Measurements from ENCODE around the gene CERS1.
"Not testable (repeated sequence)": the region's sequence is repeated elsewhere in the genome, so short reads cannot be mapped to it uniquely, and the experiment has no call there.

Gene CERS1

GRCh38 chr19:18903156-18904037, 7.4 kb upstream of the CERS1 start:
- no peaks in the 10 kb centered on the region for H3K9me3 ChIP-seq (ENCODE audit: insufficient read depth, low read length)
- H3K4me1 ChIP-seq (ENCODE audit: low read length), result no peaks in the 10 kb centered on the region
- H4K20me1 ChIP-seq (ENCODE audit: insufficient read depth, low read length), result peaks cover 3% of the 10 kb centered on the region
- no peak overlapping the region for H3K27ac ChIP-seq (ENCODE audit: low read length)
- no peak overlapping the region for H3K4me2 ChIP-seq (ENCODE audit: low read length)
- no peaks in the 10 kb centered on the region for H3K27me3 ChIP-seq (ENCODE audit: low read depth, low read length)
- no peak for TF ChIP-seq EZH2phosphoT487 (IDR thresholded peaks at IDR 0.05; ENCODE audit: low read depth)
- peaks cover 27% of the 10 kb centered on the region for H3K36me3 ChIP-seq (replicated peaks; ENCODE audit: low read depth, low read length)
- no peak overlapping the region for H2AFZ ChIP-seq (ENCODE audit: low read depth, low read length)
- no peak overlapping the region for H3K4me3 ChIP-seq (ENCODE audit: low read length)
- no peak overlapping the region for H3K9ac ChIP-seq (ENCODE audit: low read length)
- no peaks in the 10 kb centered on the region for H3K79me2 ChIP-seq (ENCODE audit: low read length)

GRCh38 chr19:18902519-18902918, 6.6 kb upstream of the CERS1 start:
- not testable (repeated sequence) for H4K20me1 ChIP-seq (ENCODE audit: insufficient read depth, low read length)
- peaks cover 23% of the 10 kb centered on the region for H3K36me3 ChIP-seq (replicated peaks; ENCODE audit: low read depth, low read length)

GRCh38 chr19:18901491-18901890, 5.5 kb upstream of the CERS1 start:
- H3K4me3 ChIP-seq (ENCODE audit: low read length), result no peak overlapping the region
- H3K27ac ChIP-seq (ENCODE audit: low read length), result no peak overlapping the region
- no peak overlapping the region for H3K4me2 ChIP-seq (ENCODE audit: low read length)
- no peak overlapping the region for H2AFZ ChIP-seq (ENCODE audit: low read depth, low read length)
- H3K27me3 ChIP-seq (ENCODE audit: low read depth, low read length), result no peaks in the 10 kb centered on the region
- TF ChIP-seq CTCF (IDR thresholded peaks at IDR 0.05; ENCODE audit: low read depth, low read length) (no peak), EZH2phosphoT487 (IDR thresholded peaks at IDR 0.05; ENCODE audit: low read depth) (no peak)
- H3K36me3 ChIP-seq (replicated peaks; ENCODE audit: low read depth, low read length), result peaks cover 18% of the 10 kb centered on the region
- no peaks in the 10 kb centered on the region; the same call in 1 of the 2 replicates for H4K20me1 ChIP-seq (ENCODE audit: insufficient read depth, low read length)
- no peaks in the 10 kb centered on the region for H3K9me3 ChIP-seq (ENCODE audit: insufficient read depth, low read length)
- no peaks in the 10 kb centered on the region for H3K79me2 ChIP-seq (ENCODE audit: low read length)
- H3K4me1 ChIP-seq (ENCODE audit: low read length), result no peaks in the 10 kb centered on the region
- no peak overlapping the region for H3K9ac ChIP-seq (ENCODE audit: low read length)

More at GRCh38 chr19:18902519-18902918, 6.6 kb upstream of the CERS1 start:
- H3K4me2 ChIP-seq (ENCODE audit: low read length); H3K4me3 ChIP-seq (ENCODE audit: low read length); H3K9me3 ChIP-seq (ENCODE audit: insufficient read depth, low read length); H3K27ac ChIP-seq (ENCODE audit: low read length); H3K27me3 ChIP-seq (ENCODE audit: low read depth, low read length); H2AFZ ChIP-seq (ENCODE audit: low read depth, low read length); H3K9ac ChIP-seq (ENCODE audit: low read length); H3K4me1 ChIP-seq (ENCODE audit: low read length); H3K79me2 ChIP-seq (ENCODE audit: low read length): not testable (repeated sequence)

GRCh38 chr19:18900700-18901481, 4.9 kb upstream of the CERS1 start:
- TF ChIP-seq CTCF (IDR thresholded peaks at IDR 0.05; ENCODE audit: low read depth, low read length) (no peak), EZH2phosphoT487 (IDR thresholded peaks at IDR 0.05; ENCODE audit: low read depth) (no peak)
- H3K4me3 ChIP-seq (ENCODE audit: low read length), result no peak overlapping the region
- H3K36me3 ChIP-seq (replicated peaks; ENCODE audit: low read depth, low read length), result peaks cover 18% of the 10 kb centered on the region
- H3K79me2 ChIP-seq (ENCODE audit: low read length), result no peaks in the 10 kb centered on the region
- H4K20me1 ChIP-seq (ENCODE audit: insufficient read depth, low read length), result no peaks in the 10 kb centered on the region; the same call in 1 of the 2 replicates
- no peak overlapping the region for H3K4me2 ChIP-seq (ENCODE audit: low read length)
- H3K9me3 ChIP-seq (ENCODE audit: insufficient read depth, low read length), result no peaks in the 10 kb centered on the region
- H2AFZ ChIP-seq (ENCODE audit: low read depth, low read length), result no peak overlapping the region
- no peak overlapping the region for H3K27ac ChIP-seq (ENCODE audit: low read length)
- no peaks in the 10 kb centered on the region for H3K27me3 ChIP-seq (ENCODE audit: low read depth, low read length)
- H3K9ac ChIP-seq (ENCODE audit: low read length), result no peak overlapping the region
- H3K4me1 ChIP-seq (ENCODE audit: low read length), result no peaks in the 10 kb centered on the region
